Lower leg skin (tissue), 3 donors: ENCODE measurements around the gene PODXL2.

ENCODE experiments used
- POLR2A ChIP-seq, 2 donors: fragments of 450-650 bp; IDR thresholded peaks; one replicate each; pipeline ENCODE4 v1.6.1; 2016 to 2017; ENCODE audit warnings: antibody characterized with exemption in 2 of 2, mild to moderate bottlenecking in 1 of 2, moderate library complexity in 1 of 2
- TF ChIP-seq, protein P1 (sequence below), 3 donors: fragments of 450-650 bp; IDR thresholded peaks; one replicate each; pipeline ENCODE4 v1.5.1; 2016; ENCODE audit warnings: antibody characterized with exemption in 3 of 3, mild to moderate bottlenecking in 3 of 3, moderate library complexity in 2 of 3

DNA sequence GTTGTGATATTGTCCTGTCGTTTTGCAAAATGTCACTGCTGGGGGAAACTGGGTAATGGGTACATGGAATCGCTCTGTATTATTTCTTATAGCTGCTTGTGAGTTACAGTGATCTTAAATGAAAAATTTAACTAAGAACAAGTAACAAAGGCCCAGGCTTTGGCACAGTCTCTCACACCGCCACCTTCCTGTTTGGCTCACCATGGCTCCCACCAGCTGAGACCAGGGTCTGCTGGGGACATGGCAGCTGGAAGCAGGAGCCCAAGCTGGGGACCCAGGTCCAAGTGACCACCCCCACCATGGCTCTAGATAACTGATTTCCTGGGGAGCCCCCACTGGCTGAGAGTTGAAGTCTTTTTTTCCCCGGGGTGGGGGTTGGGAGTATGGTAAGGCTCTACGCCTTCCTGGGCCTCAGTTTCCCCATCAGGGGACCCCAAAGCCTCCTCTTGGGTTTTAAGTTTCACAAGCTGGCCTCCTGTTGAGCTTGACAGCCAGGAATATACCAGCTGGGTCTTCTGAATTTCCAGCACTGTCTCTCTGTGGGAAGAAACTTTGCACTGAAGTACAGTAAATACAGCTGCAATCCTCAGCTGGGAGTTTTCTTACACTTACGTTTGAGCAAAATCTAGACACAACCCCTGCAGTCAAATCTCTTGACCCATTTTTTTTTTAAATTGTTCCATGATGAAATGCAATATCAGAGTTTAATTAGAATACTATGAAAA lies 69.9 kb downstream of the PODXL2 start:
- TF ChIP-seq, protein P1, sequence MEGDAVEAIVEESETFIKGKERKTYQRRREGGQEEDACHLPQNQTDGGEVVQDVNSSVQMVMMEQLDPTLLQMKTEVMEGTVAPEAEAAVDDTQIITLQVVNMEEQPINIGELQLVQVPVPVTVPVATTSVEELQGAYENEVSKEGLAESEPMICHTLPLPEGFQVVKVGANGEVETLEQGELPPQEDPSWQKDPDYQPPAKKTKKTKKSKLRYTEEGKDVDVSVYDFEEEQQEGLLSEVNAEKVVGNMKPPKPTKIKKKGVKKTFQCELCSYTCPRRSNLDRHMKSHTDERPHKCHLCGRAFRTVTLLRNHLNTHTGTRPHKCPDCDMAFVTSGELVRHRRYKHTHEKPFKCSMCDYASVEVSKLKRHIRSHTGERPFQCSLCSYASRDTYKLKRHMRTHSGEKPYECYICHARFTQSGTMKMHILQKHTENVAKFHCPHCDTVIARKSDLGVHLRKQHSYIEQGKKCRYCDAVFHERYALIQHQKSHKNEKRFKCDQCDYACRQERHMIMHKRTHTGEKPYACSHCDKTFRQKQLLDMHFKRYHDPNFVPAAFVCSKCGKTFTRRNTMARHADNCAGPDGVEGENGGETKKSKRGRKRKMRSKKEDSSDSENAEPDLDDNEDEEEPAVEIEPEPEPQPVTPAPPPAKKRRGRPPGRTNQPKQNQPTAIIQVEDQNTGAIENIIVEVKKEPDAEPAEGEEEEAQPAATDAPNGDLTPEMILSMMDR (IDR thresholded peaks at IDR 0.05): no peak
- no peak for TF ChIP-seq POLR2A (IDR thresholded peaks at IDR 0.05)
